SU-DHL-6 (cell line): ENCODE measurements around the gene PCDH17.

Source experiments
- CTCF ChIP-seq: fragments of 200-600 bp; sonication (generic); IDR thresholded peaks from one replicate; pipeline ENCODE4 v1.5.1; 2017; ENCODE audit warnings: antibody characterized with exemption, mild to moderate bottlenecking, low read length, moderate library complexity; ENCODE audit not compliant: insufficient read depth, poor library complexity, severe bottlenecking
- EZH2phosphoT487 ChIP-seq: fragments of 200-600 bp; sonication (generic), shearing (Covaris generic); conservative IDR thresholded peaks from 2 replicates; pipeline ENCODE4 v1.6.1; 2018; ENCODE audit warnings: mild to moderate bottlenecking, antibody characterized with exemption, low read length, moderate library complexity, mixed read lengths

- TF ChIP-seq CTCF = no peak
- no peak for TF ChIP-seq EZH2phosphoT487
Observed at GRCh38 chr13:57637515-57637914, 6.0 kb downstream of the PCDH17 start.
